BLaER1 treated with 17β-estradiol and CSF1 and Interleukin-3, amounts not matched to agents 10 nM and 100 nM (cell line): ENCODE results near the gene IGF1.

Experiments used
- H3K27ac ChIP-seq, 11 experiments: shearing (Covaris generic); formaldehyde crosslinking; 2 replicates each; pipeline ENCODE4 v1.8.1; 2022
- H3K27me3 ChIP-seq, 11 experiments: shearing (Covaris generic); formaldehyde crosslinking; 2 replicates each; pipeline ENCODE4 v1.8.1; 2022
- H3K36me3 ChIP-seq, 11 experiments: shearing (Covaris generic); formaldehyde crosslinking; 2 replicates each; pipeline ENCODE4 v1.8.1; 2022
- H3K4me1 ChIP-seq, 10 experiments: shearing (Covaris generic); formaldehyde crosslinking; 2 replicates each; pipeline ENCODE4 v1.8.1; 2022
- H3K4me2 ChIP-seq, 11 experiments: shearing (Covaris generic); formaldehyde crosslinking; 2 replicates each; pipeline ENCODE4 v1.8.1; 2022
- H3K4me3 ChIP-seq, 10 experiments: shearing (Covaris generic); formaldehyde crosslinking; 2 replicates each; pipeline ENCODE4 v1.8.1; 2022
- H3K9ac ChIP-seq, 11 experiments: shearing (Covaris generic); formaldehyde crosslinking; 2 replicates each; pipeline ENCODE4 v1.8.1; 2022
- H3K9me3 ChIP-seq, 11 experiments: shearing (Covaris generic); formaldehyde crosslinking; replicated peaks in 1 of 11; 2 replicates each; pipeline ENCODE4 v1.8.1; 2022
- H4K20me1 ChIP-seq, 11 experiments: shearing (Covaris generic); formaldehyde crosslinking; 2 replicates each; pipeline ENCODE4 v1.8.1; 2022
- Cebpa-rat ChIP-seq, 11 experiments: shearing (Covaris generic); IDR thresholded peaks; 2 replicates each; pipeline ENCODE4 v1.8.1; 2022

IGF1 gene

DNA sequence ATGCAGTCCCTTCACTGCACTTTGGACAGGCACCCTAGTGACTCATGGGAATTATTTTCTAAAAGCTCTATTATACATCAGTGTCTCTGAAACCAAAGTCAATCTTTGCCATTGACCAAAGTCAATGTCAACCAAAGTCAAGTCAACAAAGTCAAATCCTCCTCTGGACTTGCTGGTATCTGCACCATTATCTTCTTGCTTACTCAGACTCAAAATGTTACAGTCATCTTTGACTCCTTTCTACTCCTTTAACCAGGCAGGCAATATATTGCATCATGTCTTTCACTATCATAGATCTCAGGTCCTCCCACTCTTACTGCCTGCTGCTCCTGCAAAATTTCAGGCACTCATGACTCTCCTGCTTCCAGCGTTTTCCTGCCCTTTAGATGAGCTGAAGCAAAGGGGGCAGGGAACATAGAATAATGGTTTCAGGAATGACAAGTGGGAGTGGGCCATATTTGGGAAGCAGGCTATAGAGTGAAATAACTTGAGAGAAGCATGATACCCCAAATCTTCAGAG is 39.2 kb downstream of the IGF1 start:
- Histone ChIP-seq H3K9me3 (peaks cover 0 to 3% (median 0%) of the 10 kb centered on the region in 11 experiments; a peak in 1 of 22 replicates), H3K4me1 (peaks cover 0 to 15% (median 5%) of the 10 kb centered on the region in 10 experiments; a peak in 10 of 20 replicates), H3K9ac (no peak overlapping the region), H4K20me1 (no peaks in the 10 kb centered on the region), H3K4me3 (no peak overlapping the region), H3K4me2 (no peak overlapping the region), H3K27me3 (no peaks in the 10 kb centered on the region), H3K27ac (no peak overlapping the region), H3K36me3 (no peaks in the 10 kb centered on the region)
- TF ChIP-seq Cebpa-rat (IDR thresholded peaks at IDR 0.05) = peak in 2 of 11 experiments; percentile 17 to 41; a peak in 2 of 22 replicates

DNA sequence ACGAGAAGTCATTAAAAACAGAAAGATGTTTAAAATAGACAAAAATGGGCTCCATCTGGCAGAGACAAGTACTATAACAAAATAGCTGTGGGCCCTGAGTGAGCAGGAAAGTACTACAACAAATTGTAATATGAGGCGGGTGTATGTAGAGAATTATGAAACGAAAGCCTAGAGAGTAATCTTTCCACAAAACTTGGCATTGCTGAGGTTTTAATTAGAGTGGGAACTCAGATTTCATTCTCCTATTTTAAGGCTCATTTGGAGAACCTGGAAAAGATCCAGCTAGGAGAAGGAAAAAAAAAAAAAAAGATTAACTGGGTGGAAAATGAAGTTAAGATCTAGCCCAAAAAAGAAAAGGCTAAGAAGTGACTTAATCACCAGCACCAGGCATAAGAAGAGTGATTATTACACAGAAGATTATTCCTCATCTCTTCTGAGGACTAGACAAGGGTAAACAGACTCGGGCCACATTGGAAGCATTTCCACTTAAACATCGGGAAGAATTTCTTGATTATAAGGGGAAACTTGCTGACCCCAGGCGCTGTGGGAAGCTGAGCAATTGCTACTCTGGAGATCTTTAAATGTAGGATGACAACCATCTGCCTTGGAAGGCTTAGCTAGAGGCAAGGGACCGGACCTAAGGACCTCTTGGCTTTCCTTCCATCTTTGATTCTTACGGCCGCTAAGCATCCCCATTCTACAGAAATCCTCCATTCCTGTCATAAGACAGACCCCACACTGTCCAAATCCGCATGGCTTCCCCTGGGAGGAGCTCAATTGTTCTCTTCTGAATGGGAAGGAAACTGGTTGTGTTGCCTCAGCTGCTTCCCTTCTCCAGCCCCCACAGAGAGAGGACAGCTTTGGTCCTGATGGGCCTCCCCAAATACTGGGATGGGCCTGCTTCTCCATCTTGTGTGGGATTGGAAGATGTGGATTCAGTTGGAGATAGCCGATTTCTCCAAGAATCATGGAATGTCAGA is 40.6 kb downstream of the IGF1 start:
- Histone ChIP-seq H3K4me1 (peaks cover 0 to 15% (median 5%) of the 10 kb centered on the region in 10 experiments; a peak in 10 of 20 replicates), H3K9ac (no peak overlapping the region), H3K4me2 (no peak overlapping the region), H3K27me3 (no peaks in the 10 kb centered on the region), H4K20me1 (no peaks in the 10 kb centered on the region), H3K27ac (no peak overlapping the region), H3K9me3 (peaks cover 0 to 1% (median 0%) of the 10 kb centered on the region in 11 experiments; a peak in 1 of 22 replicates), H3K36me3 (no peaks in the 10 kb centered on the region), H3K4me3 (no peak overlapping the region)
- no peak for TF ChIP-seq Cebpa-rat (IDR thresholded peaks at IDR 0.05)

DNA sequence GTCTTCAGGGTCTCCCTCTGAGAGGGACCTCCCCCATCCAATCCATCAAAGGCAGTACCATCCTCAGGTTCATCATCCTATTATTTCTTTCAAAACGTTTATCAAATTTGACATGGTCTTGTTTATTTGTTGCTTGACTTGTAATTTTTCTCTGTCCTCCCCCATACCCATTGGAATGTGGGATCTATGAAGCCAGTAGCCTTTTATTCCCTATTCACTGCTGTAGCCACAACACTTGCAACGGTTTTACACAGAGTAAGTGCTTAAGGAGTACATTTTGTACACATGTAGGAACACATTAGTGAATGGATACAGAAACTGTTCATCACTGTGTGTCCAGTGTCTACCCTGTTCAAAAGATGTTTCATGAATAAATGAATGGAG is 41.5 kb downstream of the IGF1 start:
- Histone ChIP-seq H3K36me3 (no peaks in the 10 kb centered on the region), H3K4me3 (no peak overlapping the region), H3K27ac (no peak overlapping the region), H3K27me3 (no peaks in the 10 kb centered on the region), H3K4me1 (peaks cover 0 to 15% (median 5%) of the 10 kb centered on the region in 10 experiments; a peak in 10 of 20 replicates), H4K20me1 (no peaks in the 10 kb centered on the region), H3K4me2 (no peak overlapping the region), H3K9me3 (no peaks in the 10 kb centered on the region), H3K9ac (no peak overlapping the region)
- TF ChIP-seq Cebpa-rat (IDR thresholded peaks at IDR 0.05) = no peak

DNA sequence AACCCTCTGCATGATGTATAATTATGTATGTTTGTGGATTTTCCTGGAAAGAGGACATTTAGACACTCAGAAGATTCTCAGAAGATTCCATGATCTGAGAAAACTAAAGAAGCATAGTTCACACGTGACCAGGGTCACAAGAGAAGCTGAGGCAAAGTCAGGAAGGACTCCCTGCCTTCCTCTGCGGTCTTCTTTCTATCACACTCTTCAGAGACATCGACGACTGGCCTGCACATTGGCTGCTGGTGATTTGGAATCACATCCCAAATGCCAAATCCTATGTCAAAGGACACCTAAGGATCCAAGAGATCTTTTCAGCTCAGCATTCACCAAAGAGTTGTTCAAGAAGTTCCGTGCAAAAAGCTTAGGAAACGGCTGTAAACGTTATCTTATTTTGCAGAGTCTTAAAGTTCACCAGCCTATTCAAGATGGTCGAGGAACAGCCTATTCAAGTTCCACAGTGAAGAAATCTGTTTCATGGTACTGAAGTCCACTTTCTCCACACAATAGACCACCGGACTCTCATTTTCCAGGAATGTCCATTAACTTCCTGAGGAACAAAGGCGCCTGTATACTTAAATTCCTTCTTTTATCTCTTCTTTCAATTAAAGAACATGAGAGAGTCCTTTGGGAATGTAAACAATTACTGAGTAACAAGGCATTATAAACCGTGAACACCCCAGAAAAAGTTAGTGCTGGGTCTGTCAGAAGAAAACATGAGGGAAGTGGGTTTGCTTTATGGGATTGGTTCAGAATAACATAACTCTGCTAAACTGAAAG is 42.1 kb downstream of the IGF1 start:
- H3K9me3 ChIP-seq = no peaks in the 10 kb centered on the region
- no peak overlapping the region for H3K4me2 ChIP-seq
- no peaks in the 10 kb centered on the region for H3K36me3 ChIP-seq
- no peak for TF ChIP-seq Cebpa-rat (IDR thresholded peaks at IDR 0.05)
- H3K27me3 ChIP-seq = no peaks in the 10 kb centered on the region
- peaks cover 0 to 15% (median 5%) of the 10 kb centered on the region in 10 experiments; a peak in 10 of 20 replicates for H3K4me1 ChIP-seq
- no peak overlapping the region for H3K4me3 ChIP-seq
- H3K9ac ChIP-seq = no peak overlapping the region
- no peak overlapping the region for H3K27ac ChIP-seq
- no peaks in the 10 kb centered on the region for H4K20me1 ChIP-seq

DNA sequence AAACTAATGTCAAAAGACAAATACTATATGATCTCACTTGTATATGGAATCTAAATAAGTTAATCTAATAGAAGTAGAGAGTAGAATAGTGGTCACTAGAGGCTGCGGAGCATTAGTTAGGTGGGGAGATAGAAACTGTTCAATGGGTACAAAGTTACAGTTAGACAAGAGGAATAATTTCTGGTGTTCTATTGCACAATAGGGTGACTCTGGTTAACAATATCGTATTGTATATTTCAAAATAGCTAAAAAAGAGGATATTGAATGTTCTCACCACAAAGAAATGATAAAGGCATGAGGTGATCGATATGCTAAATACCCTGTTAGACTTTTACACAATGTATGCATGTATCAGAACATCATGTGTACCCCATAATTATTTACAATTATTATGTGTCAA is 42.9 kb downstream of the IGF1 start:
- Histone ChIP-seq H3K36me3 (no peaks in the 10 kb centered on the region), H3K27ac (no peak overlapping the region), H3K27me3 (no peaks in the 10 kb centered on the region), H3K9me3 (no peaks in the 10 kb centered on the region), H3K4me1 (peaks cover 0 to 15% (median 5%) of the 10 kb centered on the region in 10 experiments; a peak in 10 of 20 replicates), H3K9ac (no peak overlapping the region), H3K4me2 (peak overlapping the region in 3 of 11 experiments; percentile 47 to 65 (median 61); a peak in 3 of 22 replicates), H4K20me1 (no peaks in the 10 kb centered on the region), H3K4me3 (no peak overlapping the region)
- no peak; a peak in 1 of 22 replicates for TF ChIP-seq Cebpa-rat (IDR thresholded peaks at IDR 0.05)

DNA sequence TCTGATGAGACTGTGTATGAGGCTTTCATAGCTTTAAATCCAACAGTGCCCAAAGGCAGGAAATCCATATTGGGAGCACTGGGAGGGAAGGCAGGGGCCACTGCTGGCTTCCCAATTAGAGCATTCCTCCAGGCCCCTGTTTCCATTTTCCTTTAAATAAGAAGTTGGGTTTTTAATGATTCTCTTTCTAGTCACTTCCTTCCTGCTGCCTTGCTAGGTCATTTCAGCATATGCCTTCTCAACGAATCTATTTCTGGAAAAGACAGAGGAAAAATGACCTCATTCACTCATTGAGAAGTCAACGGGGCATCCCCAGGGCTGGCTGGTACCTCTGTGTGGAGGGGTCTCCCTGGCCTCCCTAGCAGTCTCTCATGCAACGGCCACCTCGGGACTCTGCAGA is 43.5 kb downstream of the IGF1 start:
- peak overlapping the region in 1 of 11 experiments; percentile 36; a peak in 2 of 22 replicates for H3K27ac ChIP-seq
- no peaks in the 10 kb centered on the region for H3K36me3 ChIP-seq
- peaks cover 0 to 15% (median 5%) of the 10 kb centered on the region in 10 experiments; a peak in 10 of 20 replicates for H3K4me1 ChIP-seq
- no peak for TF ChIP-seq Cebpa-rat (IDR thresholded peaks at IDR 0.05)
- no peak overlapping the region for H3K9ac ChIP-seq
- H3K27me3 ChIP-seq = no peaks in the 10 kb centered on the region
- H3K9me3 ChIP-seq = no peaks in the 10 kb centered on the region
- H3K4me2 ChIP-seq = peak overlapping the region in 7 of 11 experiments; percentile 0 to 65 (median 47); a peak in 8 of 22 replicates
- H3K4me3 ChIP-seq = no peak overlapping the region
- H4K20me1 ChIP-seq = no peaks in the 10 kb centered on the region

DNA sequence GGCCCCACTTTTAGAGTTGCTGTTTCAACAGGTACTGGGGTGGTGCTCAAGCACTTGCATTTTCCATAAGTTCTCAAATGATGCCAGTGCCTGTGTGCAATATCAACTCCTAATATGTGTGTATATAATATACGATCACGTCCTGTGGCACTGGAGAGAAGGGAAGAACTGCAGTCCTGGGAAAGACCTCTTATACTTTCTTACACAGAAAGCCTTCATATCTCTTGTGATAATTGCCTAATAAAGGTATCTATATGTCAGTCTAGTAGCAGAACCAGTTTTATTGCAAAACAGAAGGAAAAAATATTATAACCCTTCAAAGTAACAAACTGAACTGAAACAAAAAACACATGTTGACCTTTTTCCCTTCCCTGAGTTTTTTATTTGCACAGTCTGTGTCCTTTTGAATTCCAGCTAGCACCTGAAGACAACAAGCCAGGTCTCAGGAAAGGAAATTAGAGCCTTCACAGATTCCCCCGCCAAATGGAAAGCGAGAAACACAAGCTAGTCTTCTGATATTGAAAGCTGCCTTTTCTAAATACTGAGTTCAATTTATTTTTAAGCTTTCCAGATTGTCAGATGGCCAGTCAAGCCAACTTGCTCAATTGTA is 44.4 kb downstream of the IGF1 start:
- no peak overlapping the region for H3K4me3 ChIP-seq
- no peak overlapping the region for H3K9ac ChIP-seq
- no peak overlapping the region for H3K4me2 ChIP-seq
- H3K4me1 ChIP-seq = peaks cover 0 to 15% (median 5%) of the 10 kb centered on the region in 10 experiments; a peak in 10 of 20 replicates
- H3K27ac ChIP-seq = no peak overlapping the region
- H4K20me1 ChIP-seq = no peaks in the 10 kb centered on the region
- no peaks in the 10 kb centered on the region for H3K36me3 ChIP-seq
- no peaks in the 10 kb centered on the region for H3K9me3 ChIP-seq
- no peaks in the 10 kb centered on the region for H3K27me3 ChIP-seq
- no peak for TF ChIP-seq Cebpa-rat (IDR thresholded peaks at IDR 0.05)

DNA sequence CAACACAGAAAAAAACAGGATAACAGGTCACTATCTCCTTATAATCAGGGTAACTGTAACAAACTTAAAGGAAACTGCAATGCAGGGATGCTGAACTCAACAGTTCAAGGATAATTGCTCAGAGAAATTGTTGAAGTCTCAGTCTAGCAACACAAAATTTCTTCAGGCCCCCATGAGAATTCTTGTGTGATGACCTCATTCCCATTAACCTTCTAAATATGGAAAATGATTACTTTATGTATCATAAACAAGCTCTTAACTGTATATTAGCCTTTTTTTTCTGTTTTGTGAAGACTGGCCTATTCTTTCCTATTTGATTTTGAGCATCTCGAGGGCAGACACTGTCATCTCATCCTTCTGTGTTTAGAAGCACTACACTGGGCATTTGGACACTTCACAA is 47.1 kb downstream of the IGF1 start:
- Histone ChIP-seq H3K9ac (no peak overlapping the region), H3K27me3 (no peaks in the 10 kb centered on the region), H3K4me2 (no peak overlapping the region), H3K4me3 (no peak overlapping the region), H3K27ac (no peak overlapping the region), H3K4me1 (peaks cover 0 to 15% (median 5%) of the 10 kb centered on the region in 10 experiments; a peak in 10 of 20 replicates), H3K9me3 (no peaks in the 10 kb centered on the region), H4K20me1 (no peaks in the 10 kb centered on the region), H3K36me3 (no peaks in the 10 kb centered on the region)
- no peak for TF ChIP-seq Cebpa-rat (IDR thresholded peaks at IDR 0.05)
